CD4-positive, alpha-beta T cell (primary cell): Measurements from ENCODE around the gene MEX3B. TPM values are rescaled to one million over a fixed set of nuclear protein-coding genes. Genes with fewer than 3 reads are reported as not detected.

ENCODE experiments used
- ATAC-seq: fragments of 200-7000 bp; cut with Tn5 transposase; one replicate; pipeline ENCODE4 v1.10.0; 2022; ENCODE audit warnings: mild to moderate bottlenecking; ENCODE audit not compliant: poor library complexity
- CTCF ChIA-PET: fragments of 350-600 bp; sonication (Branson Sonifier 250); formaldehyde crosslinking; loops from one replicate; lab custom pipeline; 2021; ENCODE audit warnings: antibody characterized with exemption, inconsistent platforms; lab: Charles Lee
- POLR2A ChIA-PET: fragments of 350-600 bp; sonication (Branson Sonifier 250); formaldehyde crosslinking; loops from one replicate; lab custom pipeline; 2021; ENCODE audit warnings: antibody characterized with exemption, inconsistent platforms; lab: Charles Lee
- DNase-seq, 14 experiments: peaks; one replicate each; pipeline ENCODE4 v3.0.0-alpha.2; 2013 to 2020; ENCODE audit warnings: mixed read lengths in 2 of 14
- H3K27ac ChIP-seq, 2 donors: one replicate each; pipeline versions ENCODE4 v1.5.1 to v1.7.0; 2013; ENCODE audit warnings: low read length in 2 of 2, low read depth in 1 of 2, mild to moderate bottlenecking in 1 of 2
- H3K27me3 ChIP-seq, 2 experiments: 1 replicate in 1 of 2; 2 replicates in 1 of 2; pipeline versions ENCODE4 v1.6.1 to v1.7.0; 2013; ENCODE audit warnings: low read length in 2 of 2, control low read depth in 1 of 2, mild to moderate bottlenecking in 1 of 2, moderate library complexity in 1 of 2; ENCODE audit not compliant: insufficient read depth in 2 of 2, control insufficient read depth in 1 of 2
- H3K36me3 ChIP-seq: one replicate; pipeline ENCODE4 v1.6.1; 2013; ENCODE audit warnings: low read length, control low read depth; ENCODE audit not compliant: insufficient read depth
- H3K4me1 ChIP-seq: one replicate; pipeline ENCODE4 v1.6.1; 2013; ENCODE audit warnings: low read length, control low read depth; ENCODE audit not compliant: insufficient read depth
- H3K4me3 ChIP-seq: one replicate; pipeline ENCODE4 v1.5.1; 2013; ENCODE audit warnings: mild to moderate bottlenecking, low read length, moderate library complexity
- H3K9me3 ChIP-seq, 2 experiments: 1 replicate in 1 of 2; 2 replicates in 1 of 2; pipeline versions ENCODE4 v1.6.1 to v1.7.0; 2013; ENCODE audit warnings: low read length in 2 of 2, mild to moderate bottlenecking in 2 of 2, control low read depth in 1 of 2, moderate library complexity in 1 of 2; ENCODE audit not compliant: control insufficient read depth in 1 of 2, insufficient read depth in 1 of 2
- H3K27ac Mint-ChIP-seq: one replicate; pipeline ENCODE4 v1.8.0; 2020; ENCODE audit warnings: mixed read lengths
- H3K27me3 Mint-ChIP-seq: one replicate; pipeline ENCODE4 v1.8.0; 2021; ENCODE audit warnings: mixed read lengths
- H3K36me3 Mint-ChIP-seq: one replicate; pipeline ENCODE4 v1.8.0; 2021; ENCODE audit warnings: low read depth, mixed read lengths
- H3K4me1 Mint-ChIP-seq: one replicate; pipeline ENCODE4 v1.8.0; 2021; ENCODE audit warnings: low read depth, mixed read lengths
- H3K4me3 Mint-ChIP-seq: one replicate; pipeline ENCODE4 v1.8.0; 2020; ENCODE audit warnings: mild to moderate bottlenecking, mixed read lengths
- H3K9me3 Mint-ChIP-seq: one replicate; pipeline ENCODE4 v1.8.0; 2020; ENCODE audit warnings: mixed read lengths
- intact Hi-C, 2 experiments: fragments of 100-400 bp; cut with DNase I in 1 of 2; cut with micrococcal nuclease in 1 of 2; formaldehyde crosslinking; loops; one replicate each; pipeline versions ENCODE4 v1.15.1 to v1.9.0; 2023 to 2025; cut with DNase I, micrococcal nuclease
- total RNA-seq, 174 experiments: library from RNA in 2 of 174; stranded (reverse) in 2 of 174; gene quantifications; one replicate each; pipeline ENCODE4 v1.2.3 and lab custom pipeline; 2021 to 2026
- TF ChIP-seq, protein P1 (sequence below): fragments of 200-600 bp; IDR thresholded peaks from one replicate; pipeline ENCODE4 v1.8.0; 2022; ENCODE audit warnings: antibody characterized with exemption, mild to moderate bottlenecking

The MEX3B gene
- total RNA-seq, 2 experiments from 2014 or later: 5.4 TPM

DNA sequence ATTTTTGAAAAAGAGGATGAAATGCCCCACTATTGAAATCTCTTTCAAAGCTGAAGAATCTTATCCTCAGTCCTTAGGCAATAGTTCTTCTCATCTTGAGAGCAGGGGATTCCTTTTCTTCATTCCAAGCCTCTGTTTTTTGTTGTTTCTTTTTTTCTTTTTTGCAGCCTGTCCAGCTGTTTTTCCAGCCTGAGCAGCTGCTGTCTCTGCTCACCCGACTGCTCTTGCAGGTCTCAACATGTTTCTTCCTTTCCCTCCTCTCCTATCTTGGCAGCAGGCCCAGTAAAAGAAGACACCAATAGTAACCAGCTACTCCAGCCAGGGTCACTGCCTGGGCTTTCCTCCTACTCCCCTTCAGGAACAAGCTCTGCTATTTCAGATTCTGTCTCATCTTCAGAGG is 23.8 kb downstream of the MEX3B start:
- peaks cover 29% of the 10 kb centered on the region for H3K27me3 Mint-ChIP-seq
- ChIA-PET POLR2A (no interaction called here), CTCF (no interaction called here)
- Histone ChIP-seq H3K4me3 (no peak overlapping the region), H3K9me3 (no peaks in the 10 kb centered on the region), H3K27ac (no peak overlapping the region), H3K27me3 (peaks cover 4 to 7% of the 10 kb centered on the region in 2 experiments), H3K4me1 (no peaks in the 10 kb centered on the region), H3K36me3 (no peaks in the 10 kb centered on the region)
- no peak for DNase-seq
- H3K27ac Mint-ChIP-seq: no peak overlapping the region
- no peaks in the 10 kb centered on the region for H3K36me3 Mint-ChIP-seq
- H3K4me1 Mint-ChIP-seq: no peaks in the 10 kb centered on the region
- TF ChIP-seq, protein P1, sequence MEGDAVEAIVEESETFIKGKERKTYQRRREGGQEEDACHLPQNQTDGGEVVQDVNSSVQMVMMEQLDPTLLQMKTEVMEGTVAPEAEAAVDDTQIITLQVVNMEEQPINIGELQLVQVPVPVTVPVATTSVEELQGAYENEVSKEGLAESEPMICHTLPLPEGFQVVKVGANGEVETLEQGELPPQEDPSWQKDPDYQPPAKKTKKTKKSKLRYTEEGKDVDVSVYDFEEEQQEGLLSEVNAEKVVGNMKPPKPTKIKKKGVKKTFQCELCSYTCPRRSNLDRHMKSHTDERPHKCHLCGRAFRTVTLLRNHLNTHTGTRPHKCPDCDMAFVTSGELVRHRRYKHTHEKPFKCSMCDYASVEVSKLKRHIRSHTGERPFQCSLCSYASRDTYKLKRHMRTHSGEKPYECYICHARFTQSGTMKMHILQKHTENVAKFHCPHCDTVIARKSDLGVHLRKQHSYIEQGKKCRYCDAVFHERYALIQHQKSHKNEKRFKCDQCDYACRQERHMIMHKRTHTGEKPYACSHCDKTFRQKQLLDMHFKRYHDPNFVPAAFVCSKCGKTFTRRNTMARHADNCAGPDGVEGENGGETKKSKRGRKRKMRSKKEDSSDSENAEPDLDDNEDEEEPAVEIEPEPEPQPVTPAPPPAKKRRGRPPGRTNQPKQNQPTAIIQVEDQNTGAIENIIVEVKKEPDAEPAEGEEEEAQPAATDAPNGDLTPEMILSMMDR: no peak
- H3K4me3 Mint-ChIP-seq: no peak overlapping the region
- no peaks in the 10 kb centered on the region for H3K9me3 Mint-ChIP-seq
- no peak for ATAC-seq
- intact Hi-C loops: no loop called here

DNA sequence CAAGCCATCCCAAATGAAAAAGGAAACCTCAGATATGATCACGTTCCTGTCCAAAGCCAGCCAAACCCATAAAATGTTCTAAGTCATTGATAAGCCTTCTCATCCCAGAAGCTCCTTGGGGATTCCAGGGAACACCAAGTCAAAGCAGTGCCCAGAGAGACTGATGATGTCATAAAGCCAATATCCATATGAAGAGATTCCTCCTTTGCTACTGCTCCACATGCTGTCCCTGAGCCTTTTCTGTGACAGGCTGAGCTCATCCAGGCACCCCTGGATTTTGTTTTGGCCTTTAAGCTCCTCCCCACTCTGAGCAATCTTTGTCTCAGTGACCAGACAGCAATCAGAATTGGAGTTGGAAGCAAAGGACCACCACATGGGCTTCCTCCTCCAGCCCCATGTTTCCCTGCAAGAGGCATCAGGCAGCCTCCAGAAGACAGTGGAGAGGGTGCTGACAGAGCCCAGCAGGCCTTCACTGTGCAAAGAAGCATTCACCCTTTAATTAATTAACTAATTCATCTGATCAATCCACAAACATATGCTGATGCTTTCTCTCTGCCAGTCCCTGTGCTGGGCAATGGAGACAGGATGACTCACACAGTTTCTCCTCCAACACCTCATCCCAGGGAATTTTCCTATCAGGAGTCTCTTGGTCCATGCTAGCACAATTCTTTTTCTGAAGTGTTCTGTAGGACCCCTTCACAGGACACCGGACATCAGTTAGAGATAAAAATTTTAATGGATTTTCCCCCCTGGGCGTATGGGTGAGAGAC is 25.0 kb downstream of the MEX3B start:
- H3K4me1 Mint-ChIP-seq: no peaks in the 10 kb centered on the region
- ChIA-PET POLR2A (no interaction called here), CTCF (no interaction called here)
- no peak overlapping the region for H3K27ac ChIP-seq
- H3K4me3 Mint-ChIP-seq: no peak overlapping the region
- no peaks in the 10 kb centered on the region for H3K4me1 ChIP-seq
- H3K36me3 ChIP-seq: no peaks in the 10 kb centered on the region
- intact Hi-C loops: no loop called here
- no peak overlapping the region for H3K27ac Mint-ChIP-seq
- H3K9me3 Mint-ChIP-seq: no peaks in the 10 kb centered on the region
- DNase-seq (no peak), ATAC-seq (no peak)
- H3K27me3 ChIP-seq: peaks cover 4 to 9% of the 10 kb centered on the region in 2 experiments
- H3K27me3 Mint-ChIP-seq: peaks cover 37% of the 10 kb centered on the region
- H3K4me3 ChIP-seq: no peak overlapping the region
- H3K9me3 ChIP-seq: no peaks in the 10 kb centered on the region
- TF ChIP-seq, protein P1: no peak
- no peaks in the 10 kb centered on the region for H3K36me3 Mint-ChIP-seq

DNA sequence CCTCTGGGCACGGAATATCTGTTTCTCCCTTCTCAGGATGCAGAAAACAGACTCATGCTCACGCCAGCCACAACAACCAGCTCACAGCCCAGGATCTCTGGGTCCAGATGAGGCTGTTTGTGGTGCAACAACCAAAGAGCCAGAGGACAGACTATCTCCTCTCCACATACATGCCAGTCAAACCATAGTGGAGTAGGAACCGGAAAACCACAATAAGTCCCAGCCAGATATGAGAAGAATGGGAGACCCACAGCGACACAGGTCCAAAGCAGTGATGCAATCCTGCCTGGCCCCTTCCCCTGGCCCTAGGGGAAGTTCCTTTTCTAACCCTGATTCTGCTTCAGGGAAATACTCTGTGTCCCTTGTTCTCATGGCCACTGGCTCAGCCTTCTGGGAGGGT is 27.6 kb downstream of the MEX3B start:
- no peak overlapping the region for H3K4me3 ChIP-seq
- ChIA-PET POLR2A (no interaction called here), CTCF (no interaction called here)
- H3K9me3 ChIP-seq: no peaks in the 10 kb centered on the region
- ATAC-seq (no peak), DNase-seq (peak in 1 of 14 experiments; percentile 6)
- H3K4me3 Mint-ChIP-seq: no peak overlapping the region
- TF ChIP-seq, protein P1: no peak
- no peak overlapping the region for H3K27ac Mint-ChIP-seq
- H3K27ac ChIP-seq: no peak overlapping the region
- no peaks in the 10 kb centered on the region for H3K9me3 Mint-ChIP-seq
- H3K36me3 ChIP-seq: no peaks in the 10 kb centered on the region
- peaks cover 4 to 9% of the 10 kb centered on the region in 2 experiments for H3K27me3 ChIP-seq
- H3K36me3 Mint-ChIP-seq: no peaks in the 10 kb centered on the region
- intact Hi-C loops: no loop called here
- peaks cover 41% of the 10 kb centered on the region for H3K27me3 Mint-ChIP-seq
- no peaks in the 10 kb centered on the region for H3K4me1 Mint-ChIP-seq
- no peaks in the 10 kb centered on the region for H3K4me1 ChIP-seq
